Type B pancreatic cell (in vitro differentiated cells): ENCODE measurements around the gene RNF14. TPM values are rescaled to one million over a fixed set of nuclear protein-coding genes. Genes with fewer than 3 reads are reported as not detected.

ENCODE experiments used
- DNase-seq: peaks from one replicate; pipeline ENCODE4 v3.0.0; 2021; ENCODE audit warnings: mixed read lengths; ENCODE audit not compliant: unreplicated experiment; ENCODE audit errors: extremely low spot score
- H3K27ac Mint-ChIP-seq: 2 replicates; pipeline ENCODE4 v1.8.0; 2021; ENCODE audit warnings: mild to moderate bottlenecking, mixed read lengths
- H3K27me3 Mint-ChIP-seq: 2 replicates; pipeline ENCODE4 v1.8.0; 2021; ENCODE audit warnings: mixed read lengths
- H3K36me3 Mint-ChIP-seq: 2 replicates; pipeline ENCODE4 v1.8.0; 2021; ENCODE audit warnings: mixed read lengths
- H3K4me1 Mint-ChIP-seq: one replicate; pipeline ENCODE4 v1.8.0; 2021; ENCODE audit warnings: mixed read lengths; ENCODE audit not compliant: unreplicated experiment
- H3K4me3 Mint-ChIP-seq: 2 replicates; pipeline ENCODE4 v1.8.0; 2021; ENCODE audit warnings: mild to moderate bottlenecking, mixed read lengths
- H3K9me3 Mint-ChIP-seq: 2 replicates; pipeline ENCODE4 v1.8.0; 2021; ENCODE audit warnings: mixed read lengths
- total RNA-seq: library from RNA; stranded (reverse); gene quantifications from 2 replicates; pipeline ENCODE4 v1.2.1, GENCODE V29; 2021; ENCODE audit warnings: low replicate concordance
- TF ChIP-seq, protein P1 (sequence below): fragments of 200-600 bp; sonication (generic); conservative IDR thresholded peaks from 2 replicates; pipeline ENCODE4 v1.5.0; 2021; ENCODE audit warnings: antibody characterized with exemption, mild to moderate bottlenecking

Gene RNF14
- total RNA-seq, 1 donor from 2014 or later = 39.8 TPM

DNA sequence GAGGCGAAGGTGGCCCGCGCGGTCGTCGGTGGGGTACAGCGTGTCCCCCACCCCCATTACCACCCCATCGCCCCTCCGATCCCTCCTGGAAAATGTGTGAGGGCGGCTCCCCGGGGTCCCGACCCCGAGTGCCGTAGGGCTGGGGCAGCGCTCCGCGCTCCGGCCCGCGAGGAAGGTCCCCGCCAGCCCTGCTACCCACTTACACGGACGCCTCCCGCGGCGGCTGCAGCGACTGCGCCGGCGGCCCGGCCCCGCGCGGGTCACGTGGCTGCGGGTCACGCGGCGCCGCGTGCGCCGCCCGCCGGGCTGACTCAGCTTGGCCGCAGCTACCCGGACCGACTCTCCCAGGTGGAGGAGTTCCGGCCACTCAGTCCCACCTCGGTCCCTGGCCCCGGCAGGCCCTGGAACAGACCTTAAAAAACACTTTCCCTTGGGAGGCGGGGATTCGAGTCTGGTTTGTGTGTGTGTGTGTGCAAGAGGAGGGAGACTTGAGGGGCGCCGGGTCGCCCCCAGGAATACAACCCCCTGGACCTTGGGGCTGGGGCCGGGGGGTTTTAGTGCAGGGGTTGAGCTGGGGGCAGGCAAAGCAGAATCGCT, 44.0 kb downstream of the RNF14 start, which contains the start of gene GNPDA1:
Gene GNPDA1 (minus strand): TSS at position 236 of the 597 bp plus-strand sequence. CDS start 992 bp downstream, outside the sequence.
- peaks cover 23% of the 10 kb centered on the region for H3K4me1 Mint-ChIP-seq
- DNase-seq = peak; percentile 80
- H3K9me3 Mint-ChIP-seq = no peaks in the 10 kb centered on the region
- H3K27me3 Mint-ChIP-seq = no peaks in the 10 kb centered on the region
- H3K36me3 Mint-ChIP-seq = no peaks in the 10 kb centered on the region
- peak within 1 kb of the TSS; percentile 87 for H3K27ac Mint-ChIP-seq
- TF ChIP-seq, protein P1, sequence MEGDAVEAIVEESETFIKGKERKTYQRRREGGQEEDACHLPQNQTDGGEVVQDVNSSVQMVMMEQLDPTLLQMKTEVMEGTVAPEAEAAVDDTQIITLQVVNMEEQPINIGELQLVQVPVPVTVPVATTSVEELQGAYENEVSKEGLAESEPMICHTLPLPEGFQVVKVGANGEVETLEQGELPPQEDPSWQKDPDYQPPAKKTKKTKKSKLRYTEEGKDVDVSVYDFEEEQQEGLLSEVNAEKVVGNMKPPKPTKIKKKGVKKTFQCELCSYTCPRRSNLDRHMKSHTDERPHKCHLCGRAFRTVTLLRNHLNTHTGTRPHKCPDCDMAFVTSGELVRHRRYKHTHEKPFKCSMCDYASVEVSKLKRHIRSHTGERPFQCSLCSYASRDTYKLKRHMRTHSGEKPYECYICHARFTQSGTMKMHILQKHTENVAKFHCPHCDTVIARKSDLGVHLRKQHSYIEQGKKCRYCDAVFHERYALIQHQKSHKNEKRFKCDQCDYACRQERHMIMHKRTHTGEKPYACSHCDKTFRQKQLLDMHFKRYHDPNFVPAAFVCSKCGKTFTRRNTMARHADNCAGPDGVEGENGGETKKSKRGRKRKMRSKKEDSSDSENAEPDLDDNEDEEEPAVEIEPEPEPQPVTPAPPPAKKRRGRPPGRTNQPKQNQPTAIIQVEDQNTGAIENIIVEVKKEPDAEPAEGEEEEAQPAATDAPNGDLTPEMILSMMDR = no peak
- peak within 1 kb of the TSS; percentile 90 for H3K4me3 Mint-ChIP-seq

DNA sequence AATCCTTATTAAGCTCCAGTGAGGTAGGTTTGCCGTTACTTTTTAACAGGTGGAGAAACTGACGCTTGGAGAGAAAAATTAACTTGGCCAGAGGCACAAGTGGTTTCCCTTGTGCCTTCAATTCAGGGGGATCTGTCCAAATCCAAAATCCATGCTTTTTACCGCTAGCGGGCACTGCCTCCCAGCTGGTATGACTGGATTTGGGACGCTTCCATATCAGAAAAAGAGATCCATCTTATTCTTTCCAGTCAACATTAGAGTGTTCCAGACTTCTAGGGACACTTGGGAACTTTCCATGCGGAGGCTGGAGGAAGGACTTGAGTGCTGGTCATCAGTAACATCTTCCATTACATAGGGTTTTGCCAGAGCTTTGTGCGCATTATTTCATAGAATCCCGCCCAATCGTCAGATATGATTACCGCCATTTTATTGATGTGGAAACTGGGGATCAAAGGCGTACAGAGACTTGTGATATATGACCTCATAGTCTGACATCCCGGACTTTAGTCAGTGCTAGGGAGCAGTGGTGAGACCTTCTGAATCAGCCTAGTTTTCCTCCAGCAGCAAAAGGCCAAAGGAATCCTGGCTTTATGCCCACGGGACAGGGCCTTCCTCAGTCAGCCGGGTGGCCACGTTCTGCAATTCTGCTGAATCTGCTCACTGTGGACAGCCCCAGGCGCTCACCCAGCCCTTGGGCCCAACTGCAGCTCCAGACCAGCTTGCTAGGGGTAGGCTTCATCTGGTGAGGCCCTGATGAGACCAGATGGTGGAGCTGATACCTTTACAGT, 45.0 kb downstream of the RNF14 start:
- TF ChIP-seq, protein P1 = no peak
- peak overlapping the region; percentile 90 for H3K4me3 Mint-ChIP-seq
- no peaks in the 10 kb centered on the region for H3K9me3 Mint-ChIP-seq
- DNase-seq = no peak
- H3K27ac Mint-ChIP-seq = peak overlapping the region; percentile 87
- H3K27me3 Mint-ChIP-seq = no peaks in the 10 kb centered on the region
- peaks cover 23% of the 10 kb centered on the region for H3K4me1 Mint-ChIP-seq
- H3K36me3 Mint-ChIP-seq = no peaks in the 10 kb centered on the region

DNA sequence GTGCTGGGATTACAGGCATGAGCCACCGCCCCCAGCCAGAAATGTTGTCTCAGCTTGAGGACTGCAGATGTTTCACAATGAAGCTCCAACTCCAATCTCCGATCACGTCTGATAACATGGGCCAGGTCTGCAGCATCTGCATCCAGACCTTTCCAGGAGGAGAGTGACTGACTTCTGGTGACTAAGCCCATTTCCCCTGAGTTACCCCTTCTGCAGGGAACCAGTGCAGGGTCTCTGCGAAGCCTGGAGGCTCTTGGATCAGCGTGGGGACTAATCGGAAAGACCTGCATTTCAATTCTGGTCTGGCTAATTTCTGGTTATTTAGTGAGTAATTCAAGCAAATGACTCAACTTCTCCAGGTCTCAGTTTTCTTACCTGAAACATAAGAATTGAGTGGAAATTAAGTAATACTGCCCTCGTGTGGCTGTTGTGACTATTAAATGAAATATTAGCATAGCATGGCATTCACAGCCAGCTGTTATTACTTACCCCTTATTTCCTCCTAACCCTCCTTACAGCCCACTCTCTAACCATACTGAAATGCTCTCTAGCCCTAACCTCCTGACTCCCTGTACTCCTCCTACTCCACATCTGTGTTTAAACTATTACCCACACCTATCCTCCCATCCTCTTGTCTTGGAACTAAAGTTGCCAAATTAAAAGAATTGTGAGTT, 46.1 kb downstream of the RNF14 start:
- Mint-ChIP-seq H3K27me3 (no peaks in the 10 kb centered on the region), H3K9me3 (no peaks in the 10 kb centered on the region), H3K4me3 (peak overlapping the region; percentile 55), H3K27ac (peak overlapping the region; percentile 24), H3K4me1 (peaks cover 23% of the 10 kb centered on the region), H3K36me3 (no peaks in the 10 kb centered on the region)
- TF ChIP-seq, protein P1 = peak; percentile 76
- DNase-seq = no peak

DNA sequence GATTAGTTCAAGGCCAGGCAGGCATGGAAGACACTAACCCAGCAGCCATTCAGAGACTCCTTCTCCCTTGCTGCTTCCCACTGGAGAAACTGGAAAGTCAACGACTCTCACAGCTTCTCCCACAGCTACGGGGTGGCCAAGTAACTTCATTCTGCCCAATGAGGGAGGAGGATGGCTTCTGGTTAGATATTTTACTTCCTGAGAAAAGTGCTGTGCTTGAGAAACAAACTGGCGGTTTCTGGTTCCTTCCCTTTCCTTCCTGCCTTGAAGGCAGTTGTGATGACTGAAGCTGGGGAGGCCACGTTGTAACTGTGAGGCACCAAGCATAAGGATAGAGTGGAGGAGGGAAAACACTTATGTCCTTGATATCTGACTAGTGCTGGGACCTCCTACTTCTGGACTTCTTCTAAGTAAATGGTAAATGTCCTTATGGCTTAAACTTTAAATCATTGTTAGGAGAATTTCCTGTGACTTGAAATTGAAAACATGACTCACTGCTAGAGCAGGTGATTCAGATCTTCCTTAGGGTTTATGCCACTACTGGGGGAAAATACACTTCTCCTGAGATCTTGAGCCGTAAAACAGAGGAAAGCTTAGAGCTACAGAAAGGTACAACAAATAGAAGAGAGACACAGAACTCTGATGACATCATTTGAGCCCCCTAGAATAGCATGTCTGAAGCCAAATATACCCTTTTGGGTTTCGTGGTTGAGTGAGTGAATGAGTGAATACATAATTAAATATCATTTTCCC, 47.1 kb downstream of the RNF14 start:
- TF ChIP-seq, protein P1 = no peak
- Mint-ChIP-seq H3K36me3 (no peaks in the 10 kb centered on the region), H3K4me3 (no peak overlapping the region), H3K4me1 (peaks cover 23% of the 10 kb centered on the region), H3K9me3 (no peaks in the 10 kb centered on the region), H3K27me3 (no peaks in the 10 kb centered on the region), H3K27ac (no peak overlapping the region)
- no peak for DNase-seq

DNA sequence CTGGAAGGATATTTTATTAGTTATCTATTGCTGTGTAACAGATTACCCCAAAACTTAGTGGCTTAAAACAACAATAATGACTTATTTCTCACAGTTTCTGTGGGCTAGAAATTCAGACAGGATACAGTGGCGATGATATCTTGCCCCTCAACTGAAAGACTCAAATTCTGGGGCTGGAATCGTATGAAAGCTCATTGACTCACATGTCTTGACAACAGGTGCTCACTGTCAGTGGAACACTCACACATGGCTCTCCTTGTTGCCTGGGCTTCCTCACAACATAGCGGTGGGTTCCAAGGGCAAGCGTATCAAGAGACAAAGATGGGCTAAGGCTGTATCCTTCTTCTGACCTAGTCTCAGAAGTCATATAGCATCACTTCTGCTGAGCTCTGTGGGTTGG, 47.7 kb downstream of the RNF14 start:
- H3K4me1 Mint-ChIP-seq = peaks cover 23% of the 10 kb centered on the region
- no peak for DNase-seq
- no peaks in the 10 kb centered on the region for H3K36me3 Mint-ChIP-seq
- H3K27me3 Mint-ChIP-seq = no peaks in the 10 kb centered on the region
- H3K9me3 Mint-ChIP-seq = no peaks in the 10 kb centered on the region
- TF ChIP-seq, protein P1 = no peak
- no peak overlapping the region for H3K4me3 Mint-ChIP-seq
- no peak overlapping the region for H3K27ac Mint-ChIP-seq
